ENCODE measurements around the gene CARM1.

DNA sequence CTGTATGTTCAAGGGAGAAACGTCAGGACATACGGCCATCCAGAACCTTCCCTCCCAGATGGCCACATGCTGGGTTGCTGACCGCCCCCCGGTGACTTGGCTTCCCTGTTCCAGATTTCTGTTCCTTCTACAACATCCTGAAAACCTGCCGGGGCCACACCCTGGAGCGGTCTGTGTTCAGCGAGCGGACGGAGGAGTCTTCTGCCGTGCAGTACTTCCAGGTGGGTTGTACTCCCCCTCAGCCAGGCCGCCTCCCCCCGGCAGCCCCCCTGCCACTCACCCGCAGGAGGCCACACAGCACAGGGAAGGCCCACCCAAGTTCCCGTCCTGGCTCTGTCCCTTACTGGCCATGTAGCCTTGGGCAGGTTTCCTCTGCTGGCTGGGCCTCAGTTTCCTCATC lies 36.6 kb downstream of the CARM1 start:
- TF ChIP-seq CAMTA2 (CRISPR knock-in tag; IDR thresholded peaks at IDR 0.05; ENCODE audit: borderline replicate concordance) (no peak), ZNF205 (CRISPR knock-in tag; IDR thresholded peaks at IDR 0.05) (no peak), TEAD3 (CRISPR knock-in tag; optimal IDR thresholded peaks at IDR 0.05; ENCODE audit: borderline replicate concordance) (no peak), KAT7 (CRISPR knock-in tag; IDR thresholded peaks at IDR 0.05; ENCODE audit: borderline replicate concordance) (no peak), RFX1 (IDR thresholded peaks at IDR 0.05) (no peak), STAG1 (CRISPR knock-in tag; IDR thresholded peaks at IDR 0.05) (no peak)
- TF ChIP-seq, protein P1, sequence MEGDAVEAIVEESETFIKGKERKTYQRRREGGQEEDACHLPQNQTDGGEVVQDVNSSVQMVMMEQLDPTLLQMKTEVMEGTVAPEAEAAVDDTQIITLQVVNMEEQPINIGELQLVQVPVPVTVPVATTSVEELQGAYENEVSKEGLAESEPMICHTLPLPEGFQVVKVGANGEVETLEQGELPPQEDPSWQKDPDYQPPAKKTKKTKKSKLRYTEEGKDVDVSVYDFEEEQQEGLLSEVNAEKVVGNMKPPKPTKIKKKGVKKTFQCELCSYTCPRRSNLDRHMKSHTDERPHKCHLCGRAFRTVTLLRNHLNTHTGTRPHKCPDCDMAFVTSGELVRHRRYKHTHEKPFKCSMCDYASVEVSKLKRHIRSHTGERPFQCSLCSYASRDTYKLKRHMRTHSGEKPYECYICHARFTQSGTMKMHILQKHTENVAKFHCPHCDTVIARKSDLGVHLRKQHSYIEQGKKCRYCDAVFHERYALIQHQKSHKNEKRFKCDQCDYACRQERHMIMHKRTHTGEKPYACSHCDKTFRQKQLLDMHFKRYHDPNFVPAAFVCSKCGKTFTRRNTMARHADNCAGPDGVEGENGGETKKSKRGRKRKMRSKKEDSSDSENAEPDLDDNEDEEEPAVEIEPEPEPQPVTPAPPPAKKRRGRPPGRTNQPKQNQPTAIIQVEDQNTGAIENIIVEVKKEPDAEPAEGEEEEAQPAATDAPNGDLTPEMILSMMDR (CRISPR knock-in tag; IDR thresholded peaks at IDR 0.05) = no peak
- TF ChIP-seq, protein P2, sequence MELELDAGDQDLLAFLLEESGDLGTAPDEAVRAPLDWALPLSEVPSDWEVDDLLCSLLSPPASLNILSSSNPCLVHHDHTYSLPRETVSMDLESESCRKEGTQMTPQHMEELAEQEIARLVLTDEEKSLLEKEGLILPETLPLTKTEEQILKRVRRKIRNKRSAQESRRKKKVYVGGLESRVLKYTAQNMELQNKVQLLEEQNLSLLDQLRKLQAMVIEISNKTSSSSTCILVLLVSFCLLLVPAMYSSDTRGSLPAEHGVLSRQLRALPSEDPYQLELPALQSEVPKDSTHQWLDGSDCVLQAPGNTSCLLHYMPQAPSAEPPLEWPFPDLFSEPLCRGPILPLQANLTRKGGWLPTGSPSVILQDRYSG (CRISPR knock-in tag; IDR thresholded peaks at IDR 0.05) = no peak
- TF ChIP-seq, protein P3, sequence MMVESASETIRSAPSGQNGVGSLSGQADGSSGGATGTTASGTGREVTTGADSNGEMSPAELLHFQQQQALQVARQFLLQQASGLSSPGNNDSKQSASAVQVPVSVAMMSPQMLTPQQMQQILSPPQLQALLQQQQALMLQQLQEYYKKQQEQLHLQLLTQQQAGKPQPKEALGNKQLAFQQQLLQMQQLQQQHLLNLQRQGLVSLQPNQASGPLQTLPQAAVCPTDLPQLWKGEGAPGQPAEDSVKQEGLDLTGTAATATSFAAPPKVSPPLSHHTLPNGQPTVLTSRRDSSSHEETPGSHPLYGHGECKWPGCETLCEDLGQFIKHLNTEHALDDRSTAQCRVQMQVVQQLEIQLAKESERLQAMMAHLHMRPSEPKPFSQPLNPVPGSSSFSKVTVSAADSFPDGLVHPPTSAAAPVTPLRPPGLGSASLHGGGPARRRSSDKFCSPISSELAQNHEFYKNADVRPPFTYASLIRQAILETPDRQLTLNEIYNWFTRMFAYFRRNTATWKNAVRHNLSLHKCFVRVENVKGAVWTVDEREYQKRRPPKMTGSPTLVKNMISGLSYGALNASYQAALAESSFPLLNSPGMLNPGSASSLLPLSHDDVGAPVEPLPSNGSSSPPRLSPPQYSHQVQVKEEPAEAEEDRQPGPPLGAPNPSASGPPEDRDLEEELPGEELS (CRISPR knock-in tag; IDR thresholded peaks at IDR 0.05) = no peak
